ENCODE results near the gene DGKG.

The DGKG gene

DNA sequence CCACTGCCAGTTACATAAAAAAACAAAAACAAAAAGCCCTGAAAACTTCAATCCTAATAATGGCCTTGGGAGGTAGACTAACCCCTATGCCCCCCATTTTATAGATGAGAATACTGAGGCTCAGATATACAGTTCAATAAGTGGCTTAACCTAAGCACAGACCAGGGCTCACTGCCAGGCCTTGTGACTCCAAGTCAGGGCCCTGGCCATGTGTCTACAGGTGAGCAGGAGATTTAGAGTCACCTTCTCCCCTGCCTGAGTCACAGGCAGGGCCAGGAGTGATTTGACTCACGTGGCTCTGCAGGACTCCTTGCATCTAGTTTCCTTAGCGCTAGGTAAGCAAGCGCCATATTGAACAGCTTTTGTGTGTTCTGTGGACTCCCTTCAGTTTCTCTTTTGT is 154.5 kb downstream of the DGKG start:
- no peak for DNase-seq

DNA sequence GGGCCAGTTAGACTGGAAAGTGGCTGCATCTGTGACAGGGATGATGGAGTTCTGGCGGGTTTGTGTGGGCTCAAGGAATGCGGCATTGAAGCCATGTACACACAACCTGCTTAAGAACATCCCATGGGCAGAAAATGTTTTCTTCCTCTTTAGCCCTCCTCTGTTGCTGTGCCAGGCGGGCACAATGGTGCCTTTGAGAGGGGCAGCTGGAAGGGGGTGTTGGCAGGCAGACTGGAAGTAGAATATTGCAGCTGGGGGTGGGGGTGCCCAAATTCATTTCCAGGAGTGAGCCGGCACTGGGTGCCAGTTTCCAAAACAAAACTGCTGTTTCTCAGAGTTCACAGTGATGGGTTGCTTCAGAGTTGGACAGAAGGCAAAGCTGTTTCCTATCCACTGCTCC is 161.3 kb downstream of the DGKG start:
- no peak for DNase-seq

DNA sequence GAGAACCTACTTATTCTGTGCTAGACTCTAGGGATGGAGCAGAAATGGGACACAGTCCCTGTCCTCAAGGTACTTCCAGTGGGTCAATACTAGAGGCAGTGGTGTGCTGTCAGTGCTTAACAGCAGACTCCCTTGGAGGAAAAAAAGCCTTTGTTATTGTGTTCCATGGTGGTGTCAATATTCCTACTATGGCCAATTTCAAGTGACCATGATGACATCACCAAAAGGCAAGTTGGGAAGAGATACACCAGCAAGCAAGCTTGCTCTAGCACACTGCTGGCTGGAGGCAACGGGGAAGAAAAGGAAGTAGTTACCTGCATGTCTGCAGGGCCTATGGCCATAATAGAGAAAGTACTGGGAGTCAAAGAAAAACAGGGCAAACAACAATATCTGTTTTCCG is 163.6 kb downstream of the DGKG start:
- DNase-seq, result no peak

DNA sequence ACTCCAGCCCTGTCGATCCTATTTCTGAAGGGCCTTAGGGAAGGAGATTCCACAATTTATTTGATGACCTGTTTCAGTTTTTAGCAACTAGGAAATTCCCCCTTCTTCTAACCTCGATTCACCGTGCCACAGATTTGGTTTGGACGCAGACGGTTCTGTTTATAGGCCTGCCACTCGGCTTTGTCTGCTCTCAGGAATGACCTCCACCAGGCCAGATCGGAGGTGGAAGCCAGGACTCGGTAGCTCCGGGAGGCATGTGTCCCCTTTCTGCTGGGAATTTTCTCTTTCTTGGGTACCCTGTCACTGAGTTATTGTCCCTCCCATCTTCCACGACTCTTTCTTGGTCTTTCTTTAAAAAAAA is 167.6 kb downstream of the DGKG start:
- no peak for DNase-seq

DNA sequence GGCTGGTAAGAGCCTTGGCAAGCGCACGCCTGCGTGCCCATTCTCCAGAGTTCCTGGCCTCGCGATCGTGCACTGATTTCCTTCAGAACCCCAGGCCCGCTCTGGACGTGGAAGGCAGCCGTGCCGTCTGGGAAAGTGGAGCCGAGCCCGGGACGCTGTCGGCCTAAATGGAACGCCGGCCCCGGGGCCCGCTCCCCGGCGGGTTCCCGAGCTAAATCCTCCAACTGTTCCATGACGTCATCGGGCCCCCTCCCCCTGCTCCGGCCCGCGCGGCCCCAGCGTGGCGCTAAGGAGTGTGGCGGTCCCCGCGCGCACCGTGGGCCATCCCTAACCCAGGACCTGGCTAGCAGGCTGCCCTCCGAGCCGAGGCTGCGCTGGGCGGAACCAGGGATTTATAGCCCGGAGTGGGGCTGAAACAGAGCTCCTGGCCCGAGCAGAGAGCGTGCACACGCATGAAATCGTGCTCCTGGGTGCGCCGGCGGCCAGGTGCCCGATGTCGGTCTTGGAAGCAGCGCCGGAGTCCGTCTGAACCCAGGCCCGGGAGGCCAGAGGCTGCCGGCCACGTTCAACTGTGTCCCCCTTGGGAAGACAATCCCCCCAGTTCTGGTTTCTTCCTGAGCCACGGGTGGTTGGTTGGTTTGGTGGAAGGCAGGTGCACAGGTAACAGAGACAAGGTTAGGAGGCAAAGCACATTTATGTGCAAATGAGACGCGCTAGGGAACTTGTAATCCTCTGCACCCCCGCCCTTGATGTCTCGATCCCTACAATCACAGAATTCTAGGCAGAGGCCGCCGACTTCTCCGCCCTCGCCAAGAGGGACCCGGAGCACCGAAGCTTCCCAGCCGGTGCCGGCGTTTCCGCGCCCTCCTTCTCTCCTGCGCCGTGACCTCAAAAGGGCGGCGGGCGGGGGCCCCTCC is 168.2 kb downstream of the DGKG start:
- peak in 1 of 2 experiments; percentile 2 for DNase-seq

DNA sequence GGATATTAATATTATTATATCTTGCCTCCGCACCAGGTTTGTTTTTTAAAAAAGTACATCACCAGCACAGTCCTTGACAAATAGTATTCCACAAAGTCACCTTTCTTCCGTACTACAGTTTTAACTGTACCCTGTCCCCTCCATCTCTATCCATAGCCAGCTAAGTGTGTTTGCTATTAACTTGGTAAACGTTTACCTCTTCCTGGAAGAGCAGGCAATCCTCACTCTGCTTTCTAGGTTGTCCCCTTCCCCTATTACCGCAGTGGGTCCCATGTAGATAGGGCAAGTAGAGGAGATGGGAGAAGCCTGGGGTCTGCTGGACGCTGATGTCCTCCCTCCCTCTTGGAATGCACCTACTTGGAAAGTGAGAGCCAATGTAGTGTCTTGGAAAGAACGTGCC is 169.2 kb downstream of the DGKG start:
- no peak for DNase-seq

DNA sequence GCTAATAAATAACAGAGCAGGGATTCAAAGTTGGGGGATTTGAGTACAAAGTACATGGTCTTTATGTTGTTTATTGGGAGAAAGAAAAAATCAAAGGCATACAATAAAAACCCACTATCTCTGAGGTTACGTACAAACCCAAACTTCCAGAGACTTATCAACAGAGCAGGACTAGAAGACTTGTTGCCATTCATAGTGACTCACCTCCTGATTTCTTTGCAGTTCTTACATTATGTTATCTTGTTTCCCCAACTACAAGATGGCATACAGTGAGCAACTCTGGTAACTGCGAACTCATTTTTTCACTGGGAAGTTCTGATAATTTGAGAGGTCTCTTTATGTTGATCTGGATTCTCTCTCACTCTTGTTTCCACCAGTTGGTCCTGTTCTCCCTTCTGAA is 172.5 kb downstream of the DGKG start:
- DNase-seq, result no peak

DNA sequence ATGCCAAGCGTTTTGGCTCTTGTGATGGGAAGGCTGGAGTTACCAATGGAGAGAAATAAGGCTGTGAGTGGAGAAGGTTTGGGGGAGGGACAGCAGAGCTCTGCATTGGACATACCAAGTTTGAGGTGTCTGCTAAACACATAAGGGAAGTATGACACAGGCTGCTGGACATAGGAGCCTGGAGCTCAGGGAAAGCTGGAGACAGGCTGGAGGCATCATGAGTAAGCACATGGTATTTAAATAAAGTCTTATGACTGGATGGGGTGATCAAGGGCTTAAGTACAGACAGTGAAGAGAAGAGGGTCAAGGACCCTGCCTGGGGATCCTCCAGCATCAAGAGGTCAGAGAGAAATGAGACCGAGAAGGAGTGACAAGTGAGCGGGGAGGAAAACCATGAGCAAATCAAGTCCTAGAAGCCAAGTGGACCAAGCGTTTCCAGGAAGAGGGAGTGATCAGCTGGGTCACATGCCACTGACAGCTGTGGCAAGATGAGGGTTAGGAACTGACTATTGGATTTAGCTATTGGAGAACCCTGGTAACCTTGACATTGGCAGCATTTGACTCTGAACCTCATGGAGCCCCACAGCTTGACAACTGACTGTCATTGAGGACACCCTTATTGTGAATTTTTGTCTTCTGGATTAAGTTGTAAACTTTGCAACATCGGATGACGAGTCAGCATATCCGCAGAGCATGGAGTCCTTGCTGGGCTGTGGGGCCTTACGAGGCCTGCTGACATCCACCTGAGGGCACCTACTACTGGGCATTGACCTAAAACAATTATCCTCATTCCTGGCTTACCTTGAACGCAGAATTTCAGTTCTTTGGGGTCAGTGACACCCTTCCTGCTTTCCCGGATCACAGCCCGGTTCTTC is 174.4 kb downstream of the DGKG start:
- DNase-seq, result no peak

DNA sequence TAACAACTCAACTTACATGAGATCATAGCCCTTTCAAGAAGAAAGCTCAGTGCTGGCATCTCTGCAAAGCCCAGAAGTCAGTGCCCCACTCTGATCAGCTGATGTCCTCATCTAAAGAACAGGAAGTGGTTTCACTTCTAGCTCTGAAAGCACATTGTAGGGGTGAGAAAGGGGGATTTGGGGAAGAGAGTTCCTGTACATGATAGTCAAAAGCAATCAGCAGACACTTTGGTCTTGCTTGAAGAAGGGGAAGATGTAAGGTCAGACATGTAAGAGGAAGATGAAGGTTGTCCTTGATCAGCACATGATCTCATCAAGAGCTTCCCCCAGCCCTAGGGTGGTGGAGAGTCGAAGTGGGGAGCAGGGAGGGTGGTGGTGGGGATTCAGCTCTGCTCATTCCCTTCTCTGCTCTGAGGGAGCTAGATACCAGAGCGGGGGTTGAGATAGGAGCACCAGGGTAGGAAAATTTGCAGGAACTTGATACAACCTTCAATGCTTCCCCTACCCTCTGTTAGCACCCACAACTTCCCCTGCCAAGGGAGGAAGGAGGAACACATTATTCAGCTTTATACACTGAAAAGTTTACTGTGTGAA is 176.7 kb downstream of the DGKG start:
- DNase-seq, result no peak

DNA sequence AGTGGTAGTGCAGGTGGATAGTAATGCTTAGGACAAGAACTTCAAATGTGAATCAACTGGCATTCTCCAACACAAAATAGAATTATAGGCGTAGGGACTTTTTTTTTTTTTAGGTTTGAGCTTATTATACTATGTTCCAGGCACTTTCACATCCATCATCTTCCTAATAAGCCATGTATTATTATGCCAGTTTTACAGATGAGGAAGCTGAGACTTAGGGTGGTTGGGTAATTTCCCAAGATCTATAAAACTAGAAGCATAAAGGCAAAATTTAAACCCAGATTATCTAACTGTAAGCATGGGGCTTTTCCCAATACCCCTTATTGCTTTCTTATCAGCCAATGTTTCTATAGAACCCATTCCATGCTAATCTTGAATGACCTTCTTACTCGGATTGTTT is 178.0 kb downstream of the DGKG start:
- DNase-seq, result no peak

DNA sequence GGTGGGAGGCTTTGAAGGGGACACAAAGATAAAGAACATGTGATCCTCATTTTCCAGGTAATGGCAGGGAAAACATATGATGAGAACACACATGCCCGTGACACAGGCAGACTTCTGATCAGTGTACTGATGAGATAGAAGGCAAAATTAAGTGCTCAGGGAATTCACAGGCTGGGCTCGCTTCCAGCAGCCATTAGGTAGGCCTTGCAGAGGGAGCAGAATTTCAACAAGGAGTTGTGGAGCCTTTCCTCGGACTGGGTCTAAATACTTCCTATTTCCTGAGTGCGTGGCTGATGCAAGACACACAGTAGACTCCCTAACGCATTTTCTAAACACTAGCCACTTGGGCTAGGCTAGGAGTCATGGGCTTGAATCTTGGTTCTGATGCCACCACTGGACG is 179.2 kb downstream of the DGKG start:
- no peak for DNase-seq

DNA sequence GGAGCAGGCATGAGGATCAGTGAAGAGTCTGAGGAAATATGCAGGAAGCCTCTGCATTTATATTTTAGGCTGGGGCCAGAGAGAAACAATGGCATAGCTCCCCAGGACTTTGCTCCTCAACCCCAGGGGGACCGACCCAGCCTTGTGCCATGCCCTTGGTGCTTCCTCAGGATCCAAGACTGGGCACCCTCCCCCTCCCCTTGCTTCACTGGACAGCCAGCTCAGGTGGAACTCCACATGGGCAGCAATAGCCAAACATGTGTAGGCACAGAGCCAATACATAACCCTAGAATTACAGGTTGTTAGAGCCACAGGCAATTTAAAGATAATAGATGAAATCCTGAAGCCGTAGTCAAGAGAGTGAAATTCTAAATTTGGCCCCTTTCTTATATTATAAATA is 180.1 kb downstream of the DGKG start:
- DNase-seq, result no peak

DNA sequence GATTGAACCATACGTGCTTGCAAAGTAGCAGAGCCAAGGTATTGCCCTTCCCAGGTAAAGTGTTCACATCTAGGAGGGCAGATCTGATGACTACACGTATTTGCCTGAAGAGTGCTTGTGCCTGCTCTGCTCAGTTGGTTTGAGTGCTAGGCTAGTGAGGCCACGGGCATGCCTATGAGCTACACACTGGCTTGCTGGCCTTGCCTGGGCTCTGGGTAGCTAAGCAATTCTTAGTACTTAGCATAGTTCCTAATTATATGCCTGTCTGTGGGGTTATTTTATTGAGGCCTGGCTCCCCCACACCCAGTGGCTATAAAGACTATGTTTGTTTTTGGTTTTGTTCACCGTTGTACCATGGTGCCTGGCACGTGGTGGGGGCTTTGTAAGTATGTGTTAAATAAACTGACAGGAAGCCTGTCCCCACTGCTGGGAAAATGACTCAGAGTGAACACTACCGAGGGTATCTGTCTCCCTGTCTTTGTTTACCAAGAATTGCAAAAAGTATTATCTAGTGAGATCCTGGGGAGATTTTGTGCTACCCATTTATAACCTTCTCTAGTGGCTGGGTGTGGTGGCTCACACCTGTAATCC is 181.0 kb downstream of the DGKG start:
- DNase-seq, result no peak

DNA sequence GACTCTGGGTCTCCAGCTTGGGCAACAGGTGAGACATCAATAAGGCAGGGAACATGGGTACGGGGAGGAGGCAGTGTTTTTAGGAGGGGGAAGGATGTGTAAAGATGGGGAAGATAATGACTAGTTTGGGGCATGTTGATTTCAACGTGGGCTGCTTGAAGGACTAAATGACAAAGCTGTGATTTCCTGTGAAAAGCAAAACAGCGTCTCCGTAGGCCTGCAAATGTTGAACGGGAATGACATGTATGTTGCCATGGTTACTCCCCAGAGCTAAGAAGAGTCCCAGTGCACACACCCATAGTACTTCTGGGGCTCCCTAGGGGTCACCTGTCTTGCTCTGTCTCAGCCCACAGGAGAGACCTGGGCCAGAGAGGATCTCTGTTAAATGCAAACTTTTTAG is 181.9 kb downstream of the DGKG start:
- no peak for DNase-seq

DNA sequence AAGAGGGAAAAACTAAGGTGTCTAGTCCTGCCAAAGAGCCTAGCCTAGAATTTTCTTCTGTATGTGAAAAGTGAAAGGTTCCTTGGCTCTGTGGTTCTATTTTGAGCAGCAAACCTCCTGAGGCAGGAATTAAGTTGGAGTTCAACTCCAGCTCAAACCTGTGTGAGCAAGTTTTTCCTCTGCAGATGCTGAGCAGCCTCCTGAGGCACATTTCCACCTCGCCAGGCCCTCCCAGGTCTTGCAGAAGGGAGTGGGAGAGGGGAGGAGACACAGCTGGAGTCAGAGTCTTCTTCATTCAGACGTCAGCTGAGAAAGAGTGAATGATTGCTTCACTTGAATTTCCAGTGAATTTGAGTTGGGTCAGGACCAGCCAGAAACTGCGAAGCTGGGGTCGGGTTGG is 183.6 kb downstream of the DGKG start:
- no peak for DNase-seq

DNA sequence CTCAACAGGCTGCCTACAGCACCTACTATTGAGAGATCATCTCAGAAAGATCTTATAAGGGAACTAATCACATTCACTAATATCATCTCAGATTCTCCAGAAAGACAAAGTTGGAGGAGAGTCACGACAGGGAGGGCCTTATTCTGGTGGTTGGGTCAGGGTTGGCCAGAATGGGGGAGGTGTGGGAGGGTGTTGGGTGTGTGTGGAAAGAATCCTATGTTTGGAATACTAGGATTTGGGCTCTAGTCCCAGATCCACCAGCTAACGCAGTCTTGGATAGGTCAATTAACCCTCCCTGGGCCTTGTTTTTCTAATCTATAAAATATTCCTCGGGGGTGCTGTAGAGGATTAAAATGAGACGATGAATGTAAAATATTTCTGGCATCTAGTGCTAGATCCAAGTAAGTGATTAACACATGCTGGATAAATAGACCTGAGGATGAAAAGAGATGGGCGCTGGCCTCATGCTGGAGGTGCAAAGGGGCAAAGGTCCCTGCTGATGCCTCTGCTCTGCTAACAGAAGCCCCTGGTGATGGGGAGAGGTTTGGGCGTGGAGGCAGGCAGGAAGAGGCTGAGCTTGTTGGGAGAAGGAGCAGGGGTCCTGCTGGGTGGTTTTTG is 185.6 kb downstream of the DGKG start:
- DNase-seq, result no peak

DNA sequence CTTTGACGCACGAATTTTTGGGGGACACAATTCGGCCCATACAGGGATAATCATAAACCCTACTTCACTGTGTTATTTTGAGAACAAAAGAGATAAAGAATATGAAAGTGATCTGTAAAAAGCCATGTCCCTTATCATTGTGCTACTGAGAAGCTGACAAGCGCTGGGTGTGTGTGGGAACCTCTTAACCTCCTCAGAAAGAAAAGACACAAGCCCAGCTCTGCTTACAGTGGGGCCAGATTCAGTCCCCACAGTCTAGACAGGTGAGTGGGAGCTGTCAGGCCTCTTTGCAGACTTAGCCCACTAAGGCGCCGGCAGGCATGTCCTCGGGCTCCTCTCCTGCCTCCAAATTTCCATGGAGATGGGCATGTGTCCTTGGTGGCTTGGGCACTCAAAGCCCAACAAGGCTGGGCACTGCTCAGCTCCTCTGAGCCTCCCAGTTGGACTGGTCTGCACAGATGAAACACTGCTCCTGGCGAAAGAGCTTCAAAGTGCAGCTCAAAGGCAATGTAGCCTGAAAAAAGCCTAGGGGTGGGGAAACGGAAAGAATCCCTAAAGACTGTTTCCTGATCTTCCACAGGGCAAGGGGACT is 188.7 kb downstream of the DGKG start:
- DNase-seq, result no peak

DNA sequence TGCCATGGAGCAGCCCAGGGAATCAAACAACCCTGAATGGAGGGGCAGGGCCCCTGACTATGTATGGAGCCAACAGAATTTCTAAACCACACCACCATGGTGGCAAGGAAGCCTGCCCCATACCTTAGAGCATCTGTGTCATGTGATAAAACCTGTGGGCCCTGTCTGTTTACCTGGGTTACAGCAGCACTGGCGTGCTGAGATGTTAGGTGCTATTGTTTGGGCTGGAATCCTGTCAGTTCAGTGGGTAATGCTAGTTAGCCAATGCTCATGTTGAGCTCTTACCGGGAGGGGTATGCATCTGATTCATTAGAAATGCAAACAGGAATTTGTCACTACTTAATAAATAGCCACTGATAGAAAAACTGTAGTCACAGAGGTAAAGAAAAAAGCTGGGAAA is 189.7 kb downstream of the DGKG start:
- DNase-seq, result no peak

DNA sequence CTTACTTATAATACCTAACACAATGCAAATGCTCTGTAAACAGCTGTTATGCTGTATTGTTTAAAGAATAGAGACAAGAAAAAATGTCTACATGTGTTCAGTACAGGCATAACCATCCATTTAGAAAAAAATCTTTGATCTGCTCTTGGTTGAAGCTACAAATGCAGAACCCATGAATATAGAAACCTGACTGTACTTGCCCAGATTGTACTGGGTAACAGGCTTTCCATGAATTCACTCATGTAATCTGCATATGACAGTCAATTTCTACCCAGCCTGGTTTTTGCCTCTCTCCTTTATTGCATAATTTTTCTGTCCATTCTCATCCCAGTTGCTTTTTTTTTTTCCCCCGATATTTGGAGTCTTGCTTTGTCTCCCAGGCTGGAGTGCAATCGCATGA is 190.5 kb downstream of the DGKG start:
- DNase-seq, result no peak

DNA sequence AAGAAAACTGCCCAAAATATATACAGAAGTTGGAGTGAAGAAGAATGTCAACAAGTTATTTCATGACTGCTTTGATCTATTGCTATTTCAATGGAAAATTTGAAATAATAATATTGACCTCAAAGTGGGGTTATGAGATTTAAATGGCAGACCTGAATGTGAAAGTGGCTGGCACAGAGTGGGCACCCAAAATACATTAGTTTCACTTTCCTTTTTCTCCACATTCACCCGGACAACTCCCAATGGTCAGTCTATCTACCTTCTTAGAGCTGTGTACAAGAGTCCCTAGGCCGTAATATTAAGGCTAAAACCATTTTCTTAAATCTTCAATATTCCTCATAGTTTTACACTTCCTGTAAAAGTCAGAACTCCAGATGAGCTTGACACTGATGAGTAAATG is 191.5 kb downstream of the DGKG start:
- DNase-seq, result no peak

DNA sequence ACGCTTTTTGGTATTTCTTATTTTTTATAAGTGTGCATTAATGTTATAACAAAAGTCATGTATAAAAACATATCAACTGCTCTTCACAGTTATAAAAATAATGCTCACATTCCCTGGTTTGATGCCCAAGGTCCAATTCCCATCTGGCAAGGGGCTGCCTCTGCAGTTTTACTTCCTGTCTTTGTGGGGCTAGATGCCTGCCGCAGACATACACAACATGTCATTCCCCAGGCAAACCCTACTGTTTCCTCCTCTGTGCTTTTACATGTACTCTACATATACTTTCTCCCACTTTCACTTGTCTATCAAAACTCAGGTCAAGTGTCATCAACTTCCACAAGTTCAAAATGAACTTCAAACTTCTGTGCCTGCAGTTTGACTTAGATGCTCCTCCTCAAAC is 192.7 kb downstream of the DGKG start:
- no peak for DNase-seq

DNA sequence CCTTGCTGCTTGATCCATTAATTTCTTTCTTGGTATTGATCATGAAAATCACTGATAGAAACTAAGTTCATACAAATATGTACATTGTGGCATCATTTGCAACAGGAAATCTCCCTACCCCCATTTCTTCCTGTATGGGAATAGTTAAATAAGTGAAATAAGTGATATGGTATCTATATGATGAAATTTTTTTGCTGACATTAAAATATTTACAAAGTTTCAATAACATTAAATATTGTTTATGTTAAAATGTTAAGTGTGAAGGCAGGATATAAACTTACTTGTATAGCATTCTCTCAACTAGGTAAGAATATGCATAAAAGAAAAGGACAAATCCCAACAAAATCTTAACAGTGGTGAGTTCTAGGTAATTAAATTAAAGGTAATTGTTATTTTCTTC is 193.1 kb downstream of the DGKG start:
- DNase-seq, result no peak
